NB4 (cell line): ENCODE measurements around the gene TBCK.

Experiments used
- POLR2A ChIP-seq: IDR thresholded peaks from 2 replicates; pipeline ENCODE4 v1.6.1; 2011; ENCODE audit warnings: mild to moderate bottlenecking; ENCODE audit not compliant: insufficient read length; ENCODE audit errors: extremely low read depth
- TF ChIP-seq, protein P1 (sequence below): IDR thresholded peaks from one replicate; pipeline ENCODE4 v1.5.1; 2012; ENCODE audit warnings: low read depth, low read length
- TF ChIP-seq, protein P2 (sequence below): IDR thresholded peaks from 2 replicates; pipeline ENCODE4 v1.6.1; 2011; ENCODE audit warnings: low read depth, low read length

GRCh38 chr4:106149026-106149425 is 167.0 kb downstream of the TBCK start:
- TF ChIP-seq, protein P1, sequence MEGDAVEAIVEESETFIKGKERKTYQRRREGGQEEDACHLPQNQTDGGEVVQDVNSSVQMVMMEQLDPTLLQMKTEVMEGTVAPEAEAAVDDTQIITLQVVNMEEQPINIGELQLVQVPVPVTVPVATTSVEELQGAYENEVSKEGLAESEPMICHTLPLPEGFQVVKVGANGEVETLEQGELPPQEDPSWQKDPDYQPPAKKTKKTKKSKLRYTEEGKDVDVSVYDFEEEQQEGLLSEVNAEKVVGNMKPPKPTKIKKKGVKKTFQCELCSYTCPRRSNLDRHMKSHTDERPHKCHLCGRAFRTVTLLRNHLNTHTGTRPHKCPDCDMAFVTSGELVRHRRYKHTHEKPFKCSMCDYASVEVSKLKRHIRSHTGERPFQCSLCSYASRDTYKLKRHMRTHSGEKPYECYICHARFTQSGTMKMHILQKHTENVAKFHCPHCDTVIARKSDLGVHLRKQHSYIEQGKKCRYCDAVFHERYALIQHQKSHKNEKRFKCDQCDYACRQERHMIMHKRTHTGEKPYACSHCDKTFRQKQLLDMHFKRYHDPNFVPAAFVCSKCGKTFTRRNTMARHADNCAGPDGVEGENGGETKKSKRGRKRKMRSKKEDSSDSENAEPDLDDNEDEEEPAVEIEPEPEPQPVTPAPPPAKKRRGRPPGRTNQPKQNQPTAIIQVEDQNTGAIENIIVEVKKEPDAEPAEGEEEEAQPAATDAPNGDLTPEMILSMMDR = no peak
- TF ChIP-seq POLR2A = no peak
- TF ChIP-seq, protein P2, sequence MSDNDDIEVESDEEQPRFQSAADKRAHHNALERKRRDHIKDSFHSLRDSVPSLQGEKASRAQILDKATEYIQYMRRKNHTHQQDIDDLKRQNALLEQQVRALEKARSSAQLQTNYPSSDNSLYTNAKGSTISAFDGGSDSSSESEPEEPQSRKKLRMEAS = no peak
